Brain microvascular endothelial cell (primary cell): Measurements from ENCODE around the gene RIN3.

Experiments used
- DNase-seq: peaks from one replicate; pipeline ENCODE4 v3.0.0-alpha.2; 2020
- H3K27ac ChIP-seq: fragments of 250-450 bp; sonication (Bioruptor Pico); 2 replicates; pipeline ENCODE4 v1.5.1; 2020; ENCODE audit warnings: mild to moderate bottlenecking, moderate library complexity
- H3K27me3 ChIP-seq: fragments of 250-450 bp; sonication (Bioruptor Pico); replicated peaks from 2 replicates; pipeline ENCODE4 v1.5.1; 2020; ENCODE audit warnings: mild to moderate bottlenecking
- H3K36me3 ChIP-seq: fragments of 250-450 bp; sonication (Bioruptor Pico); replicated peaks from 2 replicates; pipeline ENCODE4 v1.5.1; 2020; ENCODE audit warnings: mild to moderate bottlenecking
- H3K4me3 ChIP-seq: 2 replicates; pipeline ENCODE4 v1.5.1; 2011; ENCODE audit warnings: low read depth, mild to moderate bottlenecking, control low read depth, low read length, moderate library complexity
- CTCF ChIP-seq: IDR thresholded peaks from 2 replicates; pipeline ENCODE4 v1.5.1; 2011; ENCODE audit warnings: low read depth, mild to moderate bottlenecking, moderate library complexity, low read length, control low read depth, inconsistent platforms; ENCODE audit errors: missing control alignments
- in situ Hi-C: cut with HindIII; loops from 2 replicates; pipeline ENCODE4 v1.10.0; 2017; ENCODE audit warnings: low sequenced_read_pairs, low pct_ligation_motif_present

Gene RIN3

GRCh38 chr14:92568621-92569479 is 55.3 kb downstream of the RIN3 start:
- Histone ChIP-seq H3K27ac (no peak overlapping the region), H3K27me3 (no peaks in the 10 kb centered on the region), H3K36me3 (peaks cover 4% of the 10 kb centered on the region), H3K4me3 (no peak overlapping the region)
- TF ChIP-seq CTCF: no peak
- DNase-seq: no peak
- in situ Hi-C loops: no loop called here

GRCh38 chr14:92570674-92571262 is 57.2 kb downstream of the RIN3 start:
- H3K27me3 ChIP-seq: no peaks in the 10 kb centered on the region
- H3K4me3 ChIP-seq: no peak overlapping the region
- H3K27ac ChIP-seq: no peak overlapping the region
- in situ Hi-C loops: no loop called here
- DNase-seq: no peak
- peaks cover 4% of the 10 kb centered on the region for H3K36me3 ChIP-seq
- TF ChIP-seq CTCF: no peak

- in situ Hi-C loops: no loop called here
- H3K27ac ChIP-seq: no peak overlapping the region
- DNase-seq: no peak
- TF ChIP-seq CTCF: no peak
- no peaks in the 10 kb centered on the region for H3K27me3 ChIP-seq
- peaks cover 3% of the 10 kb centered on the region for H3K36me3 ChIP-seq
- no peak overlapping the region for H3K4me3 ChIP-seq
Measured at GRCh38 chr14:92572050-92572449, 58.5 kb downstream of the RIN3 start.

- in situ Hi-C loops: no loop called here
- no peak for TF ChIP-seq CTCF
- no peak for DNase-seq
- Histone ChIP-seq H3K4me3 (no peak overlapping the region), H3K27me3 (no peaks in the 10 kb centered on the region), H3K36me3 (peaks cover 4% of the 10 kb centered on the region), H3K27ac (no peak overlapping the region)
Measured at GRCh38 chr14:92573761-92574498, 60.3 kb downstream of the RIN3 start.

GRCh38 chr14:92575061-92575747 is 61.6 kb downstream of the RIN3 start:
- no peak overlapping the region for H3K27ac ChIP-seq
- TF ChIP-seq CTCF: no peak
- DNase-seq: no peak
- peaks cover 6% of the 10 kb centered on the region for H3K36me3 ChIP-seq
- in situ Hi-C loops: no loop called here
- H3K4me3 ChIP-seq: no peak overlapping the region
- no peaks in the 10 kb centered on the region for H3K27me3 ChIP-seq
